Calu3 (cell line): ENCODE results near the gene ABCA13. TPM values are rescaled to one million over a fixed set of nuclear protein-coding genes. Genes with fewer than 3 reads are reported as not detected.

Experiments used
- BruUV-seq: library from RNA; stranded (reverse); fragments of 400-500 nt; replicated peaks from 2 replicates; lab custom pipeline; 2021; lab: Mats Ljungman, UMichigan
- CTCF ChIA-PET: fragments of 300-600 bp; sonication (Branson Sonifier 250); formaldehyde crosslinking; loops from one replicate; lab custom pipeline; 2022; ENCODE audit warnings: antibody characterized with exemption; lab: Charles Lee
- DNase-seq: peaks from one replicate; pipeline ENCODE4 v3.0.0; 2022
- H3K27ac Mint-ChIP-seq: one replicate; pipeline ENCODE4 v1.8.0; 2022; ENCODE audit warnings: mixed read lengths; ENCODE audit not compliant: unreplicated experiment
- H3K27me3 Mint-ChIP-seq: one replicate; pipeline ENCODE4 v1.8.0; 2022; ENCODE audit warnings: mixed read lengths; ENCODE audit not compliant: unreplicated experiment
- H3K36me3 Mint-ChIP-seq: one replicate; pipeline ENCODE4 v1.8.0; 2022; ENCODE audit warnings: mild to moderate bottlenecking, moderate library complexity, mixed read lengths; ENCODE audit not compliant: insufficient read depth, unreplicated experiment
- H3K4me1 Mint-ChIP-seq: one replicate; pipeline ENCODE4 v1.8.0; 2022; ENCODE audit warnings: mild to moderate bottlenecking, low read depth, mixed read lengths; ENCODE audit not compliant: unreplicated experiment
- H3K4me3 Mint-ChIP-seq: one replicate; pipeline ENCODE4 v1.8.0; 2022; ENCODE audit warnings: mild to moderate bottlenecking, low read depth, moderate library complexity, mixed read lengths; ENCODE audit not compliant: unreplicated experiment
- H3K9me3 Mint-ChIP-seq: one replicate; pipeline ENCODE4 v1.8.0; 2022; ENCODE audit warnings: low read depth, mixed read lengths; ENCODE audit not compliant: unreplicated experiment
- intact Hi-C: fragments of 100-400 bp; cut with micrococcal nuclease; formaldehyde crosslinking; loops from one replicate; pipeline ENCODE4 v1.10.0; 2022; ENCODE audit not compliant: unreplicated experiment
- total RNA-seq: library from RNA; stranded (reverse); gene quantifications from 2 replicates; pipeline ENCODE4 v1.2.3, GENCODE V29; 2022
- TF ChIP-seq, protein P1 (sequence below): fragments of 200-600 bp; IDR thresholded peaks from one replicate; pipeline ENCODE4 v1.8.0; 2022; ENCODE audit warnings: antibody characterized with exemption; ENCODE audit not compliant: unreplicated experiment

ABCA13 gene
- total RNA-seq, 1 experiment from 2014 or later = 12.1 TPM

DNA sequence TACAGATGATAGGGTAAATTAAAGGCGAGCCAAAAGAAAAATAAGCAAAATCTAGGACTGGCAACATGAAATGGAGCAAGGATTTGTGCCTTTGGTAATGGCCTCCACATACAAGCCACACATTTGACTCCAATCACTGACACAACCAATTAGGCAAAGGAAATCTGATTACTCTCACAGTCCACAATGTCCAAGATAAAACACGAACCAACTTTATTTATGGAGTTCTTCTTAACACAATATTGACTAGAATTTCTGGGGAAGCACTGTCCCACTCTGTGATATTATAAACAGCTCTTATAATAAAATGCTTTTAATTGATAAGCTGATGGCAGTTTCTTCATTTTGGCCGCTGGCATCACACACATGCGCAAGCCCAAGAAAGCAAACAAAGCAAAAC, 334.2 kb downstream of the ABCA13 start:
- no peak for DNase-seq
- H3K36me3 Mint-ChIP-seq = no peaks in the 10 kb centered on the region
- H3K4me3 Mint-ChIP-seq = no peak overlapping the region
- TF ChIP-seq, protein P1, sequence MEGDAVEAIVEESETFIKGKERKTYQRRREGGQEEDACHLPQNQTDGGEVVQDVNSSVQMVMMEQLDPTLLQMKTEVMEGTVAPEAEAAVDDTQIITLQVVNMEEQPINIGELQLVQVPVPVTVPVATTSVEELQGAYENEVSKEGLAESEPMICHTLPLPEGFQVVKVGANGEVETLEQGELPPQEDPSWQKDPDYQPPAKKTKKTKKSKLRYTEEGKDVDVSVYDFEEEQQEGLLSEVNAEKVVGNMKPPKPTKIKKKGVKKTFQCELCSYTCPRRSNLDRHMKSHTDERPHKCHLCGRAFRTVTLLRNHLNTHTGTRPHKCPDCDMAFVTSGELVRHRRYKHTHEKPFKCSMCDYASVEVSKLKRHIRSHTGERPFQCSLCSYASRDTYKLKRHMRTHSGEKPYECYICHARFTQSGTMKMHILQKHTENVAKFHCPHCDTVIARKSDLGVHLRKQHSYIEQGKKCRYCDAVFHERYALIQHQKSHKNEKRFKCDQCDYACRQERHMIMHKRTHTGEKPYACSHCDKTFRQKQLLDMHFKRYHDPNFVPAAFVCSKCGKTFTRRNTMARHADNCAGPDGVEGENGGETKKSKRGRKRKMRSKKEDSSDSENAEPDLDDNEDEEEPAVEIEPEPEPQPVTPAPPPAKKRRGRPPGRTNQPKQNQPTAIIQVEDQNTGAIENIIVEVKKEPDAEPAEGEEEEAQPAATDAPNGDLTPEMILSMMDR = no peak
- CTCF ChIA-PET = no interaction called here
- H3K4me1 Mint-ChIP-seq = no peaks in the 10 kb centered on the region
- no peaks in the 10 kb centered on the region for H3K27me3 Mint-ChIP-seq
- no TSS peak for BruUV-seq
- no peak overlapping the region for H3K27ac Mint-ChIP-seq
- intact Hi-C loops = no loop called here
- peaks cover 3% of the 10 kb centered on the region for H3K9me3 Mint-ChIP-seq

GRCh38 chr7:48506569-48506968, 335.3 kb downstream of the ABCA13 start:
- no TSS peak for BruUV-seq
- TF ChIP-seq, protein P1 = no peak
- CTCF ChIA-PET = no interaction called here

GRCh38 chr7:48511080-48511479, 339.8 kb downstream of the ABCA13 start:
- peaks cover 3% of the 10 kb centered on the region for H3K9me3 Mint-ChIP-seq
- intact Hi-C loops = no loop called here
- no peak overlapping the region for H3K4me3 Mint-ChIP-seq
- no TSS peak for BruUV-seq
- no peak overlapping the region for H3K27ac Mint-ChIP-seq
- peaks cover 13% of the 10 kb centered on the region for H3K27me3 Mint-ChIP-seq
- DNase-seq = no peak
- TF ChIP-seq, protein P1 = no peak
- no peaks in the 10 kb centered on the region for H3K36me3 Mint-ChIP-seq
- H3K4me1 Mint-ChIP-seq = no peaks in the 10 kb centered on the region
- CTCF ChIA-PET = no interaction called here

More at GRCh38 chr7:48506569-48506968, 335.3 kb downstream of the ABCA13 start:
- Mint-ChIP-seq H3K9me3 (peaks cover 3% of the 10 kb centered on the region), H3K36me3 (no peaks in the 10 kb centered on the region), H3K4me1 (no peaks in the 10 kb centered on the region), H3K27me3 (peaks cover 4% of the 10 kb centered on the region), H3K4me3 (no peak overlapping the region), H3K27ac (no peak overlapping the region)
- intact Hi-C loops = no loop called here
- no peak for DNase-seq

- CTCF ChIA-PET = no interaction called here
- Mint-ChIP-seq H3K27ac (no peak overlapping the region), H3K36me3 (no peaks in the 10 kb centered on the region)
Observed at GRCh38 chr7:48512892-48513291, 341.6 kb downstream of the ABCA13 start.

More at GRCh38 chr7:48512892-48513291, 341.6 kb downstream of the ABCA13 start:
- Mint-ChIP-seq H3K4me3 (no peak overlapping the region), H3K9me3 (peaks cover 3% of the 10 kb centered on the region), H3K27me3 (peaks cover 13% of the 10 kb centered on the region), H3K4me1 (no peaks in the 10 kb centered on the region)
- TF ChIP-seq, protein P1 = no peak
- no TSS peak for BruUV-seq
- DNase-seq = no peak
- intact Hi-C loops = no loop called here
